HepG2 (cell line): Measurements from ENCODE around the gene LYSMD1. TPM values are rescaled to one million over a fixed set of nuclear protein-coding genes. Genes with fewer than 3 reads are reported as not detected.
A peak's percentile ranks its signal among the peaks of the same experiment; 100 is the strongest.

ENCODE experiments used
- CEBPG ChIP-seq: IDR thresholded peaks from 2 replicates; pipeline ENCODE4 v1.6.1; 2016
- ERF ChIP-seq: IDR thresholded peaks from 2 replicates; pipeline ENCODE4 v1.6.1; 2018; ENCODE audit warnings: missing biosample characterization, missing genetic modification reagents
- HHEX ChIP-seq: IDR thresholded peaks from 2 replicates; pipeline ENCODE4 v1.6.1; 2016; ENCODE audit warnings: control low read depth
- IKZF4 ChIP-seq: sonication (generic); formaldehyde crosslinking; IDR thresholded peaks from 2 replicates; pipeline ENCODE4 v1.5.1; 2020; ENCODE audit warnings: borderline replicate concordance, mild to moderate bottlenecking, low read depth, missing genetic modification reagents; ENCODE audit errors: not compliant biosample characterization
- NFATC3 ChIP-seq: sonication (generic); formaldehyde crosslinking; IDR thresholded peaks from 2 replicates; pipeline ENCODE4 v1.5.1; 2020; ENCODE audit warnings: mild to moderate bottlenecking, missing genetic modification reagents
- PATZ1 ChIP-seq: sonication (generic); formaldehyde crosslinking; IDR thresholded peaks from 2 replicates; pipeline ENCODE4 v1.4.0; 2020; ENCODE audit warnings: missing genetic modification reagents
- RFXAP ChIP-seq: sonication (generic); formaldehyde crosslinking; IDR thresholded peaks from 2 replicates; pipeline ENCODE4 v1.4.0; 2020; ENCODE audit warnings: missing genetic modification reagents, borderline replicate concordance
- SALL2 ChIP-seq: sonication (generic); formaldehyde crosslinking; IDR thresholded peaks from 2 replicates; pipeline ENCODE4 v1.8.1; 2023; ENCODE audit warnings: mild to moderate bottlenecking, missing genetic modification reagents, inconsistent platforms
- SRSF4 ChIP-seq: fragments of 200-400 bp; formaldehyde crosslinking; IDR thresholded peaks from one replicate; pipeline ENCODE4 v1.6.1; 2018; ENCODE audit warnings: mild to moderate bottlenecking, low read depth, low read length, moderate library complexity; ENCODE audit not compliant: poor library complexity, severe bottlenecking
- ZFYVE20 ChIP-seq: sonication (generic); formaldehyde crosslinking; IDR thresholded peaks from 2 replicates; pipeline ENCODE4 v1.8.0; 2023; ENCODE audit warnings: low read depth, mild to moderate bottlenecking, moderate library complexity, missing genetic modification reagents, borderline replicate concordance
- ZNF547 ChIP-seq: sonication (generic); formaldehyde crosslinking; IDR thresholded peaks from 2 replicates; pipeline ENCODE4 v1.5.1; 2020; ENCODE audit warnings: mild to moderate bottlenecking, missing genetic modification reagents
- ZNF558 ChIP-seq: sonication (generic); formaldehyde crosslinking; IDR thresholded peaks from 2 replicates; pipeline ENCODE4 v1.9.0; 2022; ENCODE audit warnings: mild to moderate bottlenecking, missing genetic modification reagents, borderline replicate concordance
- ZNF574 ChIP-seq: sonication (generic); formaldehyde crosslinking; IDR thresholded peaks from 2 replicates; pipeline ENCODE4 v1.4.0; 2020; ENCODE audit warnings: missing genetic modification reagents
- ZNF883 ChIP-seq: sonication (generic); formaldehyde crosslinking; IDR thresholded peaks from 2 replicates; pipeline ENCODE4 v1.5.1; 2020; ENCODE audit warnings: mild to moderate bottlenecking, missing genetic modification reagents; ENCODE audit errors: not compliant biosample characterization
- polyA plus RNA-seq, 8 experiments: library from polyadenylated mRNA; depleted of rRNA in 3 of 8; stranded (reverse) in 7 of 8; unstranded in 1 of 8; fragments of >200 nt; fragmentation: Illumina TruSeq in 4 of 8; extraction: Trizol in 4 of 8; gene quantifications; 2 replicates each; pipeline versions ENCODE4 v1.2.1 to v1.2.3, GENCODE V29; 2011 to 2016; ENCODE audit warnings: low read depth in 4 of 8, missing spikeins in 1 of 8, mixed read lengths in 1 of 8; ENCODE audit not compliant: insufficient read depth in 1 of 8
- total RNA-seq, 5 experiments: library from RNA; depleted of rRNA; stranded (reverse); fragments of >200 nt; fragmentation: Illumina TruSeq; extraction: Trizol; gene quantifications; 2 replicates each; pipeline ENCODE4 v1.2.3, GENCODE V29; 2016; ENCODE audit warnings: low read depth in 1 of 5
- TF ChIP-seq, protein P1 (sequence below): sonication (generic); formaldehyde crosslinking; IDR thresholded peaks from 2 replicates; pipeline ENCODE4 v1.5.0; 2020; ENCODE audit warnings: mild to moderate bottlenecking, missing genetic modification reagents
- TF ChIP-seq, protein P2 (sequence below): sonication (generic); formaldehyde crosslinking; conservative IDR thresholded peaks from 2 replicates; pipeline ENCODE4 v1.4.0; 2020; ENCODE audit warnings: missing genetic modification reagents
- TF ChIP-seq, protein P3 (sequence below): sonication (generic); formaldehyde crosslinking; IDR thresholded peaks from 2 replicates; pipeline ENCODE4 v1.9.0; 2022; ENCODE audit warnings: missing genetic modification reagents, mild to moderate bottlenecking, borderline replicate concordance

Gene LYSMD1
- total and polyA plus RNA-seq, 2 of the 13 experiments (the other 11 are each of a cell fraction or from before 2014, with no cell fraction given) = 3.8 to 4.8 TPM

GRCh38 chr1:151198254-151199127 lies 32.8 kb upstream of the LYSMD1 start, which contains the start of gene PIP5K1A (continued):
- no peak; the same call in 1 of the 2 replicates for TF ChIP-seq PATZ1 (CRISPR knock-in tag)
- no peak for TF ChIP-seq CEBPG (CRISPR knock-in tag)
- no peak for TF ChIP-seq HHEX (CRISPR knock-in tag)
- TF ChIP-seq, protein P1, sequence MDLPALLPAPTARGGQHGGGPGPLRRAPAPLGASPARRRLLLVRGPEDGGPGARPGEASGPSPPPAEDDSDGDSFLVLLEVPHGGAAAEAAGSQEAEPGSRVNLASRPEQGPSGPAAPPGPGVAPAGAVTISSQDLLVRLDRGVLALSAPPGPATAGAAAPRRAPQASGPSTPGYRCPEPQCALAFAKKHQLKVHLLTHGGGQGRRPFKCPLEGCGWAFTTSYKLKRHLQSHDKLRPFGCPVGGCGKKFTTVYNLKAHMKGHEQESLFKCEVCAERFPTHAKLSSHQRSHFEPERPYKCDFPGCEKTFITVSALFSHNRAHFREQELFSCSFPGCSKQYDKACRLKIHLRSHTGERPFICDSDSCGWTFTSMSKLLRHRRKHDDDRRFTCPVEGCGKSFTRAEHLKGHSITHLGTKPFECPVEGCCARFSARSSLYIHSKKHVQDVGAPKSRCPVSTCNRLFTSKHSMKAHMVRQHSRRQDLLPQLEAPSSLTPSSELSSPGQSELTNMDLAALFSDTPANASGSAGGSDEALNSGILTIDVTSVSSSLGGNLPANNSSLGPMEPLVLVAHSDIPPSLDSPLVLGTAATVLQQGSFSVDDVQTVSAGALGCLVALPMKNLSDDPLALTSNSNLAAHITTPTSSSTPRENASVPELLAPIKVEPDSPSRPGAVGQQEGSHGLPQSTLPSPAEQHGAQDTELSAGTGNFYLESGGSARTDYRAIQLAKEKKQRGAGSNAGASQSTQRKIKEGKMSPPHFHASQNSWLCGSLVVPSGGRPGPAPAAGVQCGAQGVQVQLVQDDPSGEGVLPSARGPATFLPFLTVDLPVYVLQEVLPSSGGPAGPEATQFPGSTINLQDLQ = no peak; the same call in 1 of the 2 replicates
- TF ChIP-seq NFATC3 (CRISPR knock-in tag) = 0 out of 2 replicates have a peak, but pooled peaks have one; percentile 20
- TF ChIP-seq IKZF4 (CRISPR knock-in tag) = peak; percentile 24
- no peak for TF ChIP-seq SRSF4
- TF ChIP-seq, protein P2, sequence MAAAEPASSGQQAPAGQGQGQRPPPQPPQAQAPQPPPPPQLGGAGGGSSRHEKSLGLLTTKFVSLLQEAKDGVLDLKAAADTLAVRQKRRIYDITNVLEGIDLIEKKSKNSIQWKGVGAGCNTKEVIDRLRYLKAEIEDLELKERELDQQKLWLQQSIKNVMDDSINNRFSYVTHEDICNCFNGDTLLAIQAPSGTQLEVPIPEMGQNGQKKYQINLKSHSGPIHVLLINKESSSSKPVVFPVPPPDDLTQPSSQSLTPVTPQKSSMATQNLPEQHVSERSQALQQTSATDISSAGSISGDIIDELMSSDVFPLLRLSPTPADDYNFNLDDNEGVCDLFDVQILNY (CRISPR knock-in tag) = no peak
- TF ChIP-seq ZNF558 (CRISPR knock-in tag) = peak; percentile 77; the same call in 1 of the 2 replicates
- TF ChIP-seq ZNF574 = peak; percentile 58
- no peak; the same call in 1 of the 2 replicates for TF ChIP-seq ZNF547
- TF ChIP-seq, protein P3, sequence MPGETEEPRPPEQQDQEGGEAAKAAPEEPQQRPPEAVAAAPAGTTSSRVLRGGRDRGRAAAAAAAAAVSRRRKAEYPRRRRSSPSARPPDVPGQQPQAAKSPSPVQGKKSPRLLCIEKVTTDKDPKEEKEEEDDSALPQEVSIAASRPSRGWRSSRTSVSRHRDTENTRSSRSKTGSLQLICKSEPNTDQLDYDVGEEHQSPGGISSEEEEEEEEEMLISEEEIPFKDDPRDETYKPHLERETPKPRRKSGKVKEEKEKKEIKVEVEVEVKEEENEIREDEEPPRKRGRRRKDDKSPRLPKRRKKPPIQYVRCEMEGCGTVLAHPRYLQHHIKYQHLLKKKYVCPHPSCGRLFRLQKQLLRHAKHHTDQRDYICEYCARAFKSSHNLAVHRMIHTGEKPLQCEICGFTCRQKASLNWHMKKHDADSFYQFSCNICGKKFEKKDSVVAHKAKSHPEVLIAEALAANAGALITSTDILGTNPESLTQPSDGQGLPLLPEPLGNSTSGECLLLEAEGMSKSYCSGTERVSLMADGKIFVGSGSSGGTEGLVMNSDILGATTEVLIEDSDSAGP (CRISPR knock-in tag) = peak; percentile 69; the same call in 1 of the 2 replicates
- TF ChIP-seq ZNF883 (CRISPR knock-in tag) = peak; percentile 43
- TF ChIP-seq RFXAP = peak; percentile 68
- peak; percentile 45; the same call in 1 of the 2 replicates for TF ChIP-seq ERF (CRISPR knock-in tag)
- no peak for TF ChIP-seq ZFYVE20 (CRISPR knock-in tag)
- peak; percentile 81 for TF ChIP-seq SALL2
